Body of pancreas (tissue), 4 donors: ENCODE data around the gene P4HA1.

Source experiments
- POLR2A ChIP-seq, 3 donors: fragments of 450-650 bp; IDR thresholded peaks; one replicate each; pipeline ENCODE4 v1.6.1; 2016; ENCODE audit warnings: antibody characterized with exemption in 3 of 3, mild to moderate bottlenecking in 2 of 3
- TF ChIP-seq, protein P1 (sequence below), 7 experiments: fragments of 450-650 bp in 4 of 7; fragments of 200-600 bp in 3 of 7; sonication (generic) in 3 of 7; IDR thresholded peaks; one replicate each; pipeline ENCODE4 v1.5.1; 2016 to 2019; ENCODE audit warnings: antibody characterized with exemption in 7 of 7

DNA sequence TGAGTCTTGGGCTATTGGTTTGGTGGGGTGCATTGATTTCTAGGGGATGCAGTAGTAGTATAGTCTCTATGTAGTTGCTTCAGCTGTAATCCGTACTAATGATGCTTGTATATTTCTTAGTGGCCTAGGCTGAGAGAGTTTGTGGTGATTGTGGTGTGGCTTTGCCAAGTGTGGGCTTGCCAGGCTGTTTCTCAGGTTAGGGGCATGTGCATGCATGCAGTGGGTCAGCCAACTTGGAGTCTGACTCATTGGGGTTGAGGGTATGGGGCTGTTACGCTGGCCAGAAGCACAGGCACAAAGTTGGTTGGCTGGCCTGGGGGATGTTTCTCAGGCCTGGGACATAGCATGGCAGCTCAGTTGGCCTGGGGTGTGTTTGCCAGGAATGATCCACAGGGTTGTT, 116.3 kb downstream of the P4HA1 start:
- TF ChIP-seq, protein P1, sequence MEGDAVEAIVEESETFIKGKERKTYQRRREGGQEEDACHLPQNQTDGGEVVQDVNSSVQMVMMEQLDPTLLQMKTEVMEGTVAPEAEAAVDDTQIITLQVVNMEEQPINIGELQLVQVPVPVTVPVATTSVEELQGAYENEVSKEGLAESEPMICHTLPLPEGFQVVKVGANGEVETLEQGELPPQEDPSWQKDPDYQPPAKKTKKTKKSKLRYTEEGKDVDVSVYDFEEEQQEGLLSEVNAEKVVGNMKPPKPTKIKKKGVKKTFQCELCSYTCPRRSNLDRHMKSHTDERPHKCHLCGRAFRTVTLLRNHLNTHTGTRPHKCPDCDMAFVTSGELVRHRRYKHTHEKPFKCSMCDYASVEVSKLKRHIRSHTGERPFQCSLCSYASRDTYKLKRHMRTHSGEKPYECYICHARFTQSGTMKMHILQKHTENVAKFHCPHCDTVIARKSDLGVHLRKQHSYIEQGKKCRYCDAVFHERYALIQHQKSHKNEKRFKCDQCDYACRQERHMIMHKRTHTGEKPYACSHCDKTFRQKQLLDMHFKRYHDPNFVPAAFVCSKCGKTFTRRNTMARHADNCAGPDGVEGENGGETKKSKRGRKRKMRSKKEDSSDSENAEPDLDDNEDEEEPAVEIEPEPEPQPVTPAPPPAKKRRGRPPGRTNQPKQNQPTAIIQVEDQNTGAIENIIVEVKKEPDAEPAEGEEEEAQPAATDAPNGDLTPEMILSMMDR (IDR thresholded peaks at IDR 0.05): no peak
- TF ChIP-seq POLR2A (IDR thresholded peaks at IDR 0.05): no peak
